ENCODE results near the gene NOTCH3.

DNA sequence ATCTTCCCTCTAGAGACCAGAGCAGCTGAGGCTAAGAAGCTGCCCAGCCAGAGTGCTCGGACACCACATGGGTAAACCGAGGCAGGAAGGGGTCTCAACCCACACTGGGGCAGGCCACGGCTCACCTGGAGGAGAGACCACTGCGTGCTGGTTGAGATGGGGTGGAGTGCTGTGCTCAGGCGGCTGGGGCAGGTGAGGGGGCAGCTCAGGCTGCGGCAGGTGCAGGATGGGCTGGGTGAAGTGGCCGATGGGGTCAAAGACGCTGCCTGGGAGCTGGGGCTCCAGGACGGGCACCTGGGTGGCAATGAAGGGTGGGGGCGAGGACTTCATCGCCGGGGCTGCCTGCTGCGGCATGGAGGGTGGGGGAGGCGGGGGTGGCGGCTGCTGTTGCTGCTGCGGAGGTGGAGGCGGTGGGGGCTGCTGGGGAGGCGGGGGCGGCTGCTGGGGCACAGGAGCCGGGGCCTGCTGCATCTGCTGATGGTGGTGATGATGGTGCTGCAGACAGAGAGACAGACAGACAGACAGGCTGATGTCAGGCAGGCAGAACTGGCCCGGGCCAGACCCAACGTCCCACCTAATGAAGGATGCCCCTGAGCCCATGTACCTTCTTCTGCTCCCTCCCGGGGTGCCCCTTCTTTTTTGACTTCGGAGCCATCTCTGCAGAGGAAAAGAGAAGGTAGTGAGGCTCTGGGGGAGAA, 43.5 kb upstream of the NOTCH3 start:
- TF ChIP-seq, protein P1, sequence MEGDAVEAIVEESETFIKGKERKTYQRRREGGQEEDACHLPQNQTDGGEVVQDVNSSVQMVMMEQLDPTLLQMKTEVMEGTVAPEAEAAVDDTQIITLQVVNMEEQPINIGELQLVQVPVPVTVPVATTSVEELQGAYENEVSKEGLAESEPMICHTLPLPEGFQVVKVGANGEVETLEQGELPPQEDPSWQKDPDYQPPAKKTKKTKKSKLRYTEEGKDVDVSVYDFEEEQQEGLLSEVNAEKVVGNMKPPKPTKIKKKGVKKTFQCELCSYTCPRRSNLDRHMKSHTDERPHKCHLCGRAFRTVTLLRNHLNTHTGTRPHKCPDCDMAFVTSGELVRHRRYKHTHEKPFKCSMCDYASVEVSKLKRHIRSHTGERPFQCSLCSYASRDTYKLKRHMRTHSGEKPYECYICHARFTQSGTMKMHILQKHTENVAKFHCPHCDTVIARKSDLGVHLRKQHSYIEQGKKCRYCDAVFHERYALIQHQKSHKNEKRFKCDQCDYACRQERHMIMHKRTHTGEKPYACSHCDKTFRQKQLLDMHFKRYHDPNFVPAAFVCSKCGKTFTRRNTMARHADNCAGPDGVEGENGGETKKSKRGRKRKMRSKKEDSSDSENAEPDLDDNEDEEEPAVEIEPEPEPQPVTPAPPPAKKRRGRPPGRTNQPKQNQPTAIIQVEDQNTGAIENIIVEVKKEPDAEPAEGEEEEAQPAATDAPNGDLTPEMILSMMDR (IDR thresholded peaks at IDR 0.05 in 4 of 5, conservative IDR thresholded peaks at IDR 0.05 in 1 of 5): no peak
- TF ChIP-seq POLR2A (IDR thresholded peaks at IDR 0.05): no peak

All from gastrocnemius medialis (tissue), 4 donors.